ENCODE results near the gene ZNF200.
"Not testable (repeated sequence)": the region's sequence is repeated elsewhere in the genome, so short reads cannot be mapped to it uniquely, and the experiment has no call there.

Gene ZNF200

GRCh38 chr16:3197694-3198333, 37.1 kb downstream of the ZNF200 start:
- not testable (repeated sequence) for DNase-seq

DNA sequence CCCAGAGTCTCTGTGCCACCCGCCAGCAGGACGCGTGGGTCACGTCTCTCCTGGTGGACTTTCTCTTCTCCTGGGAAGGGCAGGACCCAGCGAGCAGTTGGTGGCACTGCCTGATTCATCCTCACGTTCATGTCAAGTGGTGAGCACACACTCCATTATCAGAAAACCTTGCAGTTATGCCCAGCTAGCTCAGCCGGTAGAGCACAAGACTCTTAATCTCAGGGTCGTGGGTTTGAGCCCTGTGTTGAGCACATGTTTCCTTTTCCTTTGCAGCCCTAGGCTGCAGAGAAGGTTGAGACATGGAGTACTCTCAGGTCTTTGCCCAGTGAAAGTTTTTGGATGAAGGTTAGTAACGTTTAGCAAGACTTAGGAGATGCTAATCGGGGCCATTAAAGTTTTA, 39.0 kb downstream of the ZNF200 start:
- DNase-seq: no peak

GRCh38 chr16:3194792-3195191, 40.2 kb downstream of the ZNF200 start:
- no peak for DNase-seq

DNA sequence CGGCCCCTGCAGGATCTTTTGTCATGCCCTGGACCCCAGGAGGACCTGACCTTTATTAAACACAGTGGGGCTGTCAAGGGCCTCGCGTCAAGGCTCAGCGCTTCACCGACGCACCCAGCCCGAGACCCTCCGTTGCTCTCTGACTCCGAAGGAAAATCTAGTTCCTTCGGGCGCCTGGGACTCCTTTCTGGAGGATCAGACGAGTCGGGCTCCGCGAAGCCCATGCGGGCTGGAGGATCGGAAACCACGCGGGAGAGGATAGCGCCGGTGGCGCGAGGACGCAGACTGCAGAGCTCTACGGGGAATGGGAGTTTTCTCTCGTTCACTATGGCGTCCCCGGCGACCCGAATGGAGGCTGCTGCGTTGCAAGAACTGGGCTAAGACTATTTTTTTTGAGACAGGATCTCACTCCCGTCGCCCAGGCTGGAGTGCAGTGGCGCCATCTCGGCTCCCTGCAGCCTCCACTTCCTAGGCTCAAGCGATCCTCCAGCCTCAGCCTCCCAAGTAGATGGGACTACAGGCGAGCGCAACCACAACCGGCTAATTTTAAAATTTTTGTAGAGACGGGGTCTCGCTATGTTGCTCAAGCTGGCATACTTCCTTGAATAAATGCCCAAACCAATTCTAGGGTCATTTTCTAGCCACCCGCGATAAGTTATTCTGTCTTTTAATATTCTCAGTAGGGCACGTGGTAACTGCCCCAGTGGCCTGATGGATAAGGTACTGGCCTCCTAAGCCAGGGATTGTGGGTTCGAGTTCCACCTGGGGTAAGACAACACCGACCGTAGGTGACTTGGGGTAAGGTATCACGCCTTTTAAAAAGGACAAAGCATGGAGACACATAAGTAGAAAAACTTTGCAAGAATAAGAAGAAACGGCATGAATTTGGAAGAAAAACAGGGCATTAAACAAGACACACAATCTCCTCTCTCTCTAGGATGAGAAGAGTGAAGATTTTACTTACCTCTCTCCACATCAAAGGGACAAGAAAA, 41.4 kb downstream of the ZNF200 start:
- DNase-seq: no peak

- no peak for DNase-seq
Measured at GRCh38 chr16:3192476-3193019, 42.4 kb downstream of the ZNF200 start.

GRCh38 chr16:3190949-3191353, 44.0 kb downstream of the ZNF200 start:
- no peak for DNase-seq

- DNase-seq: no peak
Measured at GRCh38 chr16:3189869-3190268, 45.1 kb downstream of the ZNF200 start.

DNA sequence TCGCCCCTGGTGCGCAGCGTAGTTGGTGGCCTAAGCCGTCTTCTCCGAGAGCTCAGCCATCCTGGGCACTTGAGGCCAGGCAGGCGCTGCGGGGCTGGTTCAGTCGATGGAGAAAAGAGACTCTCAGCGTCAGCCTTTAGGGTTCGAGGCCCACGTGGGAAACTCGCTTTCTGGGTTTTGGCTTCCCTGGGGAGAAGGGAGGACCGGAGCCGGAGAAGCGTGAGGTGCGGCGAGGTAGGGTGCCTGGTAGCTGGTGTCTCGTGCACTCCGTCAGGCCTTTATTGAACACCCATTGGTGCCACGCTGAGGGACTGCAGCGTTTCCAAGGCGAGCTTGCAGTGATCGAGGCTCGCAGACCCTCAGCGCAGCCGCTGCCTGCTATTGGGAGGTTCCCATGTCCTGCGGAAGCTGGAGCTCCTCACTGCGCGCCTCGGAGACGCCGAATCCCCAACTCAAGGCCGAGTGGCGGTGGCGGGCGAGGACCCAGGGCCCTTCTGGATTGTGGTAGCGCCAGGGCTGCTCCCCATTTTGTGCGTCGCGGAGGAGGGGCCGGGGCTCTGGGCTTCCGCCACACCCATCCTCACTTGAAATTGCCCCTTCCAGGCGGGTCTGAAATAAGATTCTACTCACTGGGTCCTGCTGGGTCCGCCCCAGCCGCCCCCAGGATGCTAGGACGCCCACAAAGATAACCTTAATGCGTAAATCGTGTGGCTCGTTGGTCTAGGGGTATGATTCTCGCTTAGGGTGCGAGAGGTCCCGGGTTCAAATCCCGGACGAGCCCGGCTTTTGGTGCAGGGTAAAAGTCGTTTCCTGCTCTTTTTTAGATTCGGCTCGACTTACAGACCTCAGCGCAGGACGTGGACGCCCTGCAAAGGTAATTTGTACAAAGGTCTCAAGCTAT, 45.8 kb downstream of the ZNF200 start:
- DNase-seq: peak; percentile 82

- no peak for DNase-seq
Measured at GRCh38 chr16:3188675-3188924, 46.4 kb downstream of the ZNF200 start.

DNA sequence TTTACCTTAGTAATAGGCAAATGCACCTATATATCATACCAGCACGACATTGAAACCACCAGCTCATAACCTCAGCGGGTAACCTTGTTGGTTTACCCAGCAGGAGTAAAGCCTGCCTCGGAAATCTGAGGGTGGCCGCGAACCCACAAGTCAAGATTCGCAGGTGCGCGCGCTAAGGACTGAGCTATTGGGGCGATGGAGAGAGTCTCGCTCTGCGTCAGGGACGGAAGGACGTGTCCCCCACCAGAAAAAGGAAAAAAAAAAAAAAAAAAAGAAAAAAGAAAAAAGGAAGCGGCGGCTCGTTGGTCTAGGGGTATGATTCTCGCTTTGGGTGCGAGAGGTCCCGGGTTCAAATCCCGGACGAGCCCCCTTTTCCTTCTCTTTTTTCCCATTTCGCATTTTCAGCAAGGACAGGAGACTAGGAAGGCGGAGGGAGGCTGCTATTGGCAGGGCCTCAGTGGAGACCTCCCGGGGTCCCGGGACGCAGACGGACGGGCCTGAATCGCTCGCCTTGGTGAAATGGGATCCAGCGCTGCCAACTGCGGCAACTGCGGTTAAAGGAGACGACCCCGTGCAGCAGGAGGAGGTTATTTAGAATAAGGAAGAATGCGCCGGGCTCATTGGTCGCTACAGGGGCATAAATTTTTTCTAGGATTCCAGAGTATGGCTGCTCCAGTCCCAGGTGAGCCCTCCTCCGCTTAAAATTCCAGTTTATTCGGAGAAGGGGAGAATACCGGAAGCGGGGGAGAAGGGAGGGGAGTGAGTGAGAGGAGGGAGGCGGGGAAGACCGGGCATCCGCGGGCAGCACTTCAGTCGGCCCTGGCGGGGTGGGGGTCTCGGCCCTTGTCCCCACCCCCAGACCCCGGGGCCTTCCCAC, 46.9 kb downstream of the ZNF200 start, which contains the start of gene OR1F1:
Gene OR1F1 (plus strand): TSS at position 407 of the 877 bp plus-strand sequence.
- DNase-seq: peak; percentile 90

- no peak for DNase-seq
Measured at GRCh38 chr16:3186946-3187690, 47.8 kb downstream of the ZNF200 start.

DNA sequence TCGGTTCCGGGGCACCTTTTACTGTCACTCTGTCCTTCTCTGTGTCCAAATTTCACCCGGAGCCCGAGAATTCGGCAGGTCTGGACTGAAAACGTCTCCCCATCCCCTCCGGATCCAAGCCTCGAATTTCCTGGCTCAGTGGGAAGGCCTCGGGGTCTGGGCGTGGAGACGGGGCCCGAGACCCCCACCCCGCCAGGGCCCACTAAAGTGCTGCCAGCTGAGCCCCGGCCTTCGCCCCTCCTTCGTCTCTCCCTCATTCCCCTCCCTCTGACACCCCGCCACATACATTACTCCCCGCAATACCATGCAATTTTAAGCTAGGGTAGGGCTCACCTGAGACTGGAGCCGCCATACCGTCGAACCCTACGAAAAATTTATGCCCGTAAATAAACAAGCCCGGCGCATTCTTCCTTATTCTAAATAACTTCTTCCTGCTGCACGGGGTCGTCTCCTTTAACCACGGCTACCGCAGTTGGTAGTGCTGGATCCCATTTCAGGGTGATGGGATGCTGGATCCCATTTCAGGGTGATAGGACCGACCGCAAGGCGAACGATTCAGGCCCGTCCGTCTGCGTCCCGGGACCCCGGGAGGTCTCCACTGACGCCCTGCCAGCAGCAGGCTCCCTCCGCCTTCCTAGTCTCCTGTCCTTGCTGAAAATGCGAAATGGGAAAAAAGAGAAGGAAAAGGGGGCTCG, 51.4 kb downstream of the ZNF200 start:
- no peak for DNase-seq

- peak; percentile 82 for DNase-seq
Measured at GRCh38 chr16:3182608-3183444, 52.1 kb downstream of the ZNF200 start.

DNA sequence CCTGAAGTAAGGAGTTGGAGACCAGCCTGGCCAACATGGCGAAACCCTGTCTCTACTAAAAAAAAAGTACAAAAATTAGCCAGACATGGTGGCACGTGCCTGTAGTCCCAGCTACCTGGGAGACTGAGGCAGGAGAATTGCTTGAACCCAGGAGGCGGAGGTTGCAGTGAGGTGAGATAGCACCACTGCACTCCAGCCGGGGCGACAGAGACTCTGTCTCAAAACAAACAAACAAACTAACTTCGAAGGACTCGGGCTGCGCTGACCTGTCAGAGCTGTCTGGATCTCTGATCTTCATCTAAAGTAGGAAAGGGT, 52.7 kb downstream of the ZNF200 start:
- DNase-seq: not testable (repeated sequence)

DNA sequence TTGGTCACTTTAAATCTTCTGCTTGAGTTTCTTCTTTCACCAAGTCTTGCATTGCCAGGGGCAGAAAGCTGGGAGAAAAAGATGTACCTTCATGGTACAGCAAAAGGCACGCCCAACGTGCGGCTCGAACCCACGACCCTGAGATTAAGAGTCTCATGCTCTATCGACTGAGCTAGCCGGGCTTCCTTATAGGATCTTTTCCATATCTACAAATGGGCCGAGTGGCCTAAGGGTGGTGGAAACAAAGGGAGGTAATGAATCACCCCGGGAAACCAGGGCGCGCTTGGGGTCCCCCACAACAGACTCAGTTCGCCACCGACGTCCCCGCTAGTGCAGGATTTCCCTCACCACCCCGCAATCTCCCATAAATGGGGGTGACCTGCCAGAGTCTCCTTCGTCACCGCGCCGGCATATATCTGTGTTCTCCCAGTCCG, 54.5 kb downstream of the ZNF200 start:
- peak; percentile 54 for DNase-seq

GRCh38 chr16:3179651-3180050, 55.3 kb downstream of the ZNF200 start:
- no peak for DNase-seq

GRCh38 chr16:3175157-3176093, 59.5 kb downstream of the ZNF200 start:
- peak; percentile 78 for DNase-seq

GRCh38 chr16:3174618-3175148, 60.3 kb downstream of the ZNF200 start:
- DNase-seq: no peak

All from stimulated activated CD4-positive, alpha-beta T cell treated with anti-CD3 and anti-CD28 coated beads, Interleukin-15, amount 100 ng/mL, for 24 hours (primary cell).